ENCODE data around the gene CDC20. TPM values are rescaled to one million over a fixed set of nuclear protein-coding genes. Genes with fewer than 3 reads are reported as not detected.

The CDC20 gene
- total RNA-seq (68.1 TPM), polyA plus RNA-seq (14.1 TPM)
- long read RNA-seq, donor 1, partial matches to known transcripts, result 0 of 6 reads
- long read RNA-seq, donor 1, other reads (novel, unspliced or antisense), result 0 of 6 reads
- long read RNA-seq, donor 2, transcript CDC20-202 (10 exons, 1,777 nt), result minor isoform, 28 of 99 reads
- long read RNA-seq, donor 2, transcript CDC20-201 (11 exons, 1,675 nt), result major isoform, 42 of 99 reads
- long read RNA-seq, donor 2, partial matches to known transcripts, result 25 of 99 reads
- long read RNA-seq, donor 2, other reads (novel, unspliced or antisense), result 0 of 99 reads
- long read RNA-seq, donor 3, transcript CDC20-201 (11 exons, 1,675 nt), result major isoform, 32 of 84 reads
- long read RNA-seq, donor 3, transcript CDC20-202 (10 exons, 1,777 nt), result minor isoform, 19 of 84 reads
- long read RNA-seq, donor 3, partial matches to known transcripts, result 29 of 84 reads
- long read RNA-seq, donor 3, other reads (novel, unspliced or antisense), result 0 of 84 reads
- long read RNA-seq, donor 4, transcript CDC20-202 (10 exons, 1,777 nt), result minor isoform, 8 of 27 reads
- long read RNA-seq, donor 4, transcript CDC20-201 (11 exons, 1,675 nt), result major isoform, 9 of 27 reads
- long read RNA-seq, donor 4, partial matches to known transcripts, result 8 of 27 reads
- long read RNA-seq, donor 4, other reads (novel, unspliced or antisense), result 0 of 27 reads
- long read RNA-seq, donor 5, transcript CDC20-201 (11 exons, 1,675 nt), result major isoform, 28 of 68 reads
- long read RNA-seq, donor 5, transcript CDC20-202 (10 exons, 1,777 nt), result minor isoform, 13 of 68 reads
- long read RNA-seq, donor 5, transcript CDC20-204 (3 exons, 422 nt), result minor isoform, 5 of 68 reads
- long read RNA-seq, donor 5, partial matches to known transcripts, result 17 of 68 reads
- long read RNA-seq, donor 5, other reads (novel, unspliced or antisense), result 5 of 68 reads
- long read RNA-seq, donor 6, transcript CDC20-201 (11 exons, 1,675 nt), result major isoform, 27 of 36 reads
- long read RNA-seq, donor 6, transcript CDC20-202 (10 exons, 1,777 nt), result minor isoform, 9 of 36 reads
- long read RNA-seq, donor 6, partial matches to known transcripts, result 0 of 36 reads
- long read RNA-seq, donor 6, other reads (novel, unspliced or antisense), result 0 of 36 reads
- long read RNA-seq, donor 7, transcript CDC20-201 (11 exons, 1,675 nt), result major isoform, 33 of 60 reads
- long read RNA-seq, donor 7, transcript CDC20-202 (10 exons, 1,777 nt), result minor isoform, 11 of 60 reads
- long read RNA-seq, donor 7, partial matches to known transcripts, result 13 of 60 reads
- long read RNA-seq, donor 7, other reads (novel, unspliced or antisense), result 0 of 60 reads
- long read RNA-seq, donor 8, transcript CDC20-201 (11 exons, 1,675 nt), result major isoform, 12 of 23 reads
- long read RNA-seq, donor 8, partial matches to known transcripts, result 7 of 23 reads
- long read RNA-seq, donor 8, other reads (novel, unspliced or antisense), result 0 of 23 reads
- long read RNA-seq, donor 9, transcript CDC20-201 (11 exons, 1,675 nt), result major isoform, 22 of 40 reads
- long read RNA-seq, donor 9, transcript CDC20-202 (10 exons, 1,777 nt), result minor isoform, 10 of 40 reads
- long read RNA-seq, donor 9, partial matches to known transcripts, result 8 of 40 reads
- long read RNA-seq, donor 9, other reads (novel, unspliced or antisense), result 0 of 40 reads
- long read RNA-seq, donor 10, transcript CDC20-201 (11 exons, 1,675 nt), result major isoform, 14 of 40 reads
- long read RNA-seq, donor 10, transcript CDC20-202 (10 exons, 1,777 nt), result minor isoform, 10 of 40 reads
- long read RNA-seq, donor 10, partial matches to known transcripts, result 14 of 40 reads
- long read RNA-seq, donor 10, other reads (novel, unspliced or antisense), result 0 of 40 reads

GRCh38 chr1:43358746-43359693, at the start of gene CDC20:
Gene CDC20, plus strand, starts transcription at chr1:43358981. Its CDS starts 235 bp downstream, at chr1:43359216.
- Histone ChIP-seq H3K4me1 (ENCODE audit: control insufficient read depth in 2 of 2, insufficient read depth in 2 of 2, low read length in 2 of 2) (peaks cover 19 to 27% of the 10 kb centered on the region in 2 donors), H3K27ac (ENCODE audit: low read depth in 1 of 2, low read length in 1 of 2) (peak within 1 kb of the TSS; percentile 79 to 95), H3K36me3 (ENCODE audit: control insufficient read depth in 2 of 2, insufficient read depth in 2 of 2, low read length in 1 of 2) (peaks cover 29 to 39% of the 10 kb centered on the region in 2 donors), H3K4me3 (ENCODE audit: low read length in 2 of 2) (peak within 1 kb of the TSS; percentile 74 to 88), H3K9me3 (ENCODE audit: control insufficient read depth in 2 of 2, insufficient read depth in 1 of 2, low read length in 1 of 2) (no peaks in the 10 kb centered on the region), H3K27me3 (ENCODE audit: control insufficient read depth in 2 of 2, insufficient read depth in 1 of 2, low read length in 1 of 2) (no peaks in the 10 kb centered on the region)
- WGBS, result 5% methylated on average over 59 of the region's 59 CpGs
- DNase-seq (ENCODE audit: low read depth in 6 of 9, low spot score in 9 of 9), result peak; percentile 91 to 99 (median 95)

- Histone ChIP-seq H3K9me3 (ENCODE audit: control insufficient read depth in 2 of 2, insufficient read depth in 1 of 2, low read length in 1 of 2) (no peaks in the 10 kb centered on the region), H3K27ac (ENCODE audit: low read depth in 1 of 2, low read length in 1 of 2) (no peak overlapping the region), H3K4me3 (ENCODE audit: low read length in 2 of 2) (no peak overlapping the region), H3K36me3 (ENCODE audit: control insufficient read depth in 2 of 2, insufficient read depth in 2 of 2, low read length in 1 of 2) (no peaks in the 10 kb centered on the region), H3K4me1 (ENCODE audit: control insufficient read depth in 2 of 2, insufficient read depth in 2 of 2, low read length in 2 of 2) (no peaks in the 10 kb centered on the region), H3K27me3 (ENCODE audit: control insufficient read depth in 2 of 2, insufficient read depth in 1 of 2, low read length in 1 of 2) (no peaks in the 10 kb centered on the region)
- no peak for DNase-seq (ENCODE audit: low read depth in 6 of 9, low spot score in 9 of 9)
- WGBS, result 95% methylated on average over 13 of the region's 13 CpGs
These were observed 49.3 kb upstream of the CDC20 start for GRCh38 chr1:43309405-43310025.

- H3K9me3 ChIP-seq (ENCODE audit: control insufficient read depth in 2 of 2, insufficient read depth in 1 of 2, low read length in 1 of 2), result no peaks in the 10 kb centered on the region
- no peaks in the 10 kb centered on the region for H3K27me3 ChIP-seq (ENCODE audit: control insufficient read depth in 2 of 2, insufficient read depth in 1 of 2, low read length in 1 of 2)
- no peak for DNase-seq (ENCODE audit: low read depth in 6 of 9, low spot score in 9 of 9)
- no peaks in the 10 kb centered on the region for H3K4me1 ChIP-seq (ENCODE audit: control insufficient read depth in 2 of 2, insufficient read depth in 2 of 2, low read length in 2 of 2)
- H3K36me3 ChIP-seq (ENCODE audit: control insufficient read depth in 2 of 2, insufficient read depth in 2 of 2, low read length in 1 of 2), result no peaks in the 10 kb centered on the region
- no peak overlapping the region for H3K27ac ChIP-seq (ENCODE audit: low read depth in 1 of 2, low read length in 1 of 2)
- 97% methylated on average over 9 of the region's 9 CpGs for WGBS
- H3K4me3 ChIP-seq (ENCODE audit: low read length in 2 of 2), result no peak overlapping the region
These were observed 47.3 kb upstream of the CDC20 start for GRCh38 chr1:43311521-43311920.

GRCh38 chr1:43312212-43312623, 46.6 kb upstream of the CDC20 start:
- Histone ChIP-seq H3K27me3 (ENCODE audit: control insufficient read depth in 2 of 2, insufficient read depth in 1 of 2, low read length in 1 of 2) (no peaks in the 10 kb centered on the region), H3K4me3 (ENCODE audit: low read length in 2 of 2) (no peak overlapping the region), H3K4me1 (ENCODE audit: control insufficient read depth in 2 of 2, insufficient read depth in 2 of 2, low read length in 2 of 2) (no peaks in the 10 kb centered on the region), H3K27ac (ENCODE audit: low read depth in 1 of 2, low read length in 1 of 2) (no peak overlapping the region), H3K9me3 (ENCODE audit: control insufficient read depth in 2 of 2, insufficient read depth in 1 of 2, low read length in 1 of 2) (no peaks in the 10 kb centered on the region), H3K36me3 (ENCODE audit: control insufficient read depth in 2 of 2, insufficient read depth in 2 of 2, low read length in 1 of 2) (no peaks in the 10 kb centered on the region)
- 98% methylated on average over 19 of the region's 19 CpGs for WGBS
- DNase-seq (ENCODE audit: low read depth in 6 of 9, low spot score in 9 of 9), result no peak

- Histone ChIP-seq H3K9me3 (ENCODE audit: control insufficient read depth in 2 of 2, insufficient read depth in 1 of 2, low read length in 1 of 2) (no peaks in the 10 kb centered on the region), H3K4me1 (ENCODE audit: control insufficient read depth in 2 of 2, insufficient read depth in 2 of 2, low read length in 2 of 2) (no peaks in the 10 kb centered on the region), H3K27ac (ENCODE audit: low read depth in 1 of 2, low read length in 1 of 2) (no peak overlapping the region), H3K36me3 (ENCODE audit: control insufficient read depth in 2 of 2, insufficient read depth in 2 of 2, low read length in 1 of 2) (no peaks in the 10 kb centered on the region), H3K27me3 (ENCODE audit: control insufficient read depth in 2 of 2, insufficient read depth in 1 of 2, low read length in 1 of 2) (no peaks in the 10 kb centered on the region), H3K4me3 (ENCODE audit: low read length in 2 of 2) (no peak overlapping the region)
- WGBS, result 97% methylated on average over 24 of the region's 24 CpGs
- DNase-seq (ENCODE audit: low read depth in 6 of 9, low spot score in 9 of 9), result no peak
These were observed 45.9 kb upstream of the CDC20 start for GRCh38 chr1:43312663-43313515.

GRCh38 chr1:43313771-43314170, 45.0 kb upstream of the CDC20 start:
- DNase-seq (ENCODE audit: low read depth in 6 of 9, low spot score in 9 of 9), result no peak
- Histone ChIP-seq H3K27ac (ENCODE audit: low read depth in 1 of 2, low read length in 1 of 2) (no peak overlapping the region), H3K9me3 (ENCODE audit: control insufficient read depth in 2 of 2, insufficient read depth in 1 of 2, low read length in 1 of 2) (no peaks in the 10 kb centered on the region), H3K4me1 (ENCODE audit: control insufficient read depth in 2 of 2, insufficient read depth in 2 of 2, low read length in 2 of 2) (no peaks in the 10 kb centered on the region), H3K4me3 (ENCODE audit: low read length in 2 of 2) (no peak overlapping the region), H3K27me3 (ENCODE audit: control insufficient read depth in 2 of 2, insufficient read depth in 1 of 2, low read length in 1 of 2) (no peaks in the 10 kb centered on the region), H3K36me3 (ENCODE audit: control insufficient read depth in 2 of 2, insufficient read depth in 2 of 2, low read length in 1 of 2) (no peaks in the 10 kb centered on the region)
- 97% methylated on average over 10 of the region's 10 CpGs for WGBS

GRCh38 chr1:43314233-43314632, 44.5 kb upstream of the CDC20 start:
- H3K27me3 ChIP-seq (ENCODE audit: control insufficient read depth in 2 of 2, insufficient read depth in 1 of 2, low read length in 1 of 2), result no peaks in the 10 kb centered on the region
- WGBS, result 97% methylated on average over 5 of the region's 5 CpGs

More at GRCh38 chr1:43314233-43314632, 44.5 kb upstream of the CDC20 start:
- no peak for DNase-seq (ENCODE audit: low read depth in 6 of 9, low spot score in 9 of 9)
- no peaks in the 10 kb centered on the region for H3K9me3 ChIP-seq (ENCODE audit: control insufficient read depth in 2 of 2, insufficient read depth in 1 of 2, low read length in 1 of 2)
- H3K36me3 ChIP-seq (ENCODE audit: control insufficient read depth in 2 of 2, insufficient read depth in 2 of 2, low read length in 1 of 2), result no peaks in the 10 kb centered on the region
- no peak overlapping the region for H3K4me3 ChIP-seq (ENCODE audit: low read length in 2 of 2)
- H3K27ac ChIP-seq (ENCODE audit: low read depth in 1 of 2, low read length in 1 of 2), result no peak overlapping the region
- H3K4me1 ChIP-seq (ENCODE audit: control insufficient read depth in 2 of 2, insufficient read depth in 2 of 2, low read length in 2 of 2), result no peaks in the 10 kb centered on the region

Data from thymus (tissue), 14 donors.